Measurements from ENCODE around the gene AXIN1.
"Not testable (repeated sequence)": the region's sequence is repeated elsewhere in the genome, so short reads cannot be mapped to it uniquely, and the experiment has no call there.

The AXIN1 gene

GRCh38 chr16:334164-334832 is 18.2 kb downstream of the AXIN1 start:
- in situ Hi-C loops (cut with HindIII; ENCODE audit: low sequenced_read_pairs), result not testable (repeated sequence)

GRCh38 chr16:333406-334094 is 19.0 kb downstream of the AXIN1 start:
- in situ Hi-C loops (cut with HindIII; ENCODE audit: low sequenced_read_pairs), result no loop called here

DNA sequence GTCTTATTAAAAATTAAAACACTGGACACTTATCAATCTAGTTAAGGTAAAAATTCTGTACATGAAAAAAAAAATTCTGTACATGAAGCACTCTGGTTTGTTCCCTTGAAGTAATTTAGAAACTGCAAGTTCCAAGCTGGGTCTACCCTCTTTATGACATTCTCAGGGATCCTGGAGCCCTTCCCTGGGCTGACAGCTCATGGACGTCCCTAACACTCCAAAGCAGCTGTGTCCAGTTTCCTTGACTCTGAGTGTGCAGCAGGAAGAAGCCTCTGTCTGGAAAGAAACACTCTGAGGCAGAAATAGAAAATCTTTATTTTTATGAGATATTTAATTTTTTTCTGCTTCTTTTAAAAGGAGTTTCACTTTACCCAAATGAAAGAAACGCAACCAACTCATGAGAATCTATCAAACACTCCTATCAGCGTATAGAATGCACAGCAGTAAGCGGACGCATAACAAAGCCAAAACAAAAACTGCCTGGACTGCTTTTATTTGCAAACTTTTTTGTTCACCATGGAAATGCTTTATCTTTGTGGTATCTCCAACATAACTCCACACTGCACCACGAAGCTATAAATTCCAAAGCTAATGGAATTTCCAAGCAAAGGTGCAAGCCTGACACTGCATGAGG is 21.2 kb downstream of the AXIN1 start:
- in situ Hi-C loops (cut with HindIII; ENCODE audit: low sequenced_read_pairs), result not testable (repeated sequence)

- in situ Hi-C loops (cut with HindIII; ENCODE audit: low sequenced_read_pairs), result no loop called here
Observed at GRCh38 chr16:330741-331140, 21.8 kb downstream of the AXIN1 start.

DNA sequence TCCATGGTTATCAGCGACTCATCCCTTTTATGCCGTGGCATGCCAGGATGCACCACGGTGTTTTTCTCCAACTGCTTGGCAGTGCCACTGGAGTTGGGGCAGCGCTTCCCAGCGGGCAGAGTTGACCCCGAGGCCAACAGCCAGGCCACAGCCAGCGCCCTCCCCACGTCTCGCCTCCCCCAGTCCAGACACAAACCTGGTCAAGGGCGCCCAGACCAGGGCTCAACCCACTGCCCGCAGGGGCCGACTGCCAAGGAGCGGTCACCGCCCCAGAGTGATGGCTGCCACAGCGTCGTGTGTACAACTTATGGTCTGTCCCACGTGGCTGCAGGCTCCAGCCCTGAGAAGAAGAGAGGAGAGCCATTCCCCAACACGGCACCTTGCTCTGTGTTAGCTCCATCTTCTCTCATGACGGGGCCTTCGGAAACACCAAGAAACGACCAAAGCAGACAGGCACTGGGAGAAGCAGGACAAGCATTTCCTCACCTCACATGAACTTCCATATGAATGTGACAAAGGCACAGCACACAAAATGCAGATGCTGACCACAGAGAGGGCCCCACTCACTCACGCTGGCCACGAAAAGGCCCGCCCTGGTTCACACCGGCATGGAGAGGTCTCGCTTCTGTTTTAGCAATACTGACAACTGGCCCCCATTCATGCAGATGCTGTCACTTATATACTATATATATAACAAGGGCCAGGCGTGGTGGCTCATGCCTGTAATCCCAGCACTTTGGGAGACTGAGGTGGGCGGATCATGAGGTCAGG is 27.0 kb downstream of the AXIN1 start:
- in situ Hi-C loops (cut with HindIII; ENCODE audit: low sequenced_read_pairs), result no loop called here

- in situ Hi-C loops (cut with HindIII; ENCODE audit: low sequenced_read_pairs), result loop anchor here (5.0 kb wide), 1 partner anchor 77 kb away; no protein-coding TSS in a partner anchor
Observed at GRCh38 chr16:324451-325334, 27.8 kb downstream of the AXIN1 start.

DNA sequence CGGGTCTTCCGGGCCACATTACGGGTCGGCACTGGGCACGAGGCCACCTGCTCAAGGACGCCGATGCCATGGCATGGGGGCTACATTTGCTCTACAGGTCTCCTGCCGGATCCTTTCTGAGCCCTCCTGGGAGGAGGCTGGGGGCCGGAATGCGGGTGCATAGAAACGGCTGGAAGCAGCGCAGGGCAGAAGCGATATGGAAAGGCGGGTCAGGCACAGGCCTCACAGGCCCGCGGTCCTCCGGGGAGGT is 28.4 kb downstream of the AXIN1 start:
- in situ Hi-C loops (cut with HindIII; ENCODE audit: low sequenced_read_pairs), result loop anchor here (5.0 kb wide), 1 partner anchor 77 kb away; no protein-coding TSS in a partner anchor

DNA sequence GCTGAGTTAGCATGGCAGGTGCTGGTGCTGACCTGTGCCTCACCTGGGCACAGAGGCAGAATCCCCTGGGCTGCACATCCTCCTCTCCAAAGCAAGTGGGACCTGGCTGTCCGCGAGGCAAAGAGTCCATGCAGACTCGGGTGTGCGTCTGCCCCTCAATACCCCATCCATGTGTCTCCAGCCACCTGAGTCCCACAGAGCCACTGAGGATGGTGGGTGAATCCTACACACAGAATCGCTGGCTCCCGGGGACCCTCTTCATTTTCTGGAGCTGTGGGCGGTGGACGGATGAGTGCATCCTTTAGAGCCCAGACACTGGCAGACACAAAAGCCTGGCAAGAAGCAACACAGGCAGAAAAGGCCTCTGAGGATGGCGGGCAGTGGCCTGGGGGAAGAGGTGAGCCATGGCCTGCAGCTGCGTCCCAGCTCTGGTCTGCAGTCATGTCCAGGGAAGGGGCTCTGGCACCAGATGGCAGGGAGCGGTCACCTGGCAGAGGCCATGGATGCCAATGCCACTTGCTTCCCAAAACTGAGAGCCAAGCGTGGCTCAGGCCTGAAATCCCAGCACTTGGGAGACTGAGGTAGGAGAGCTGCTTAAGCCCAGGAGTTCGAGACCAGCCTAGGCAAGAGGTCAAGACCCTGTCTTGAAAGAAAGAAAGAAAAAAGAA is 29.9 kb downstream of the AXIN1 start:
- in situ Hi-C loops (cut with HindIII; ENCODE audit: low sequenced_read_pairs), result loop anchor here (5.0 kb wide), 1 partner anchor 75 kb away; no protein-coding TSS in a partner anchor

DNA sequence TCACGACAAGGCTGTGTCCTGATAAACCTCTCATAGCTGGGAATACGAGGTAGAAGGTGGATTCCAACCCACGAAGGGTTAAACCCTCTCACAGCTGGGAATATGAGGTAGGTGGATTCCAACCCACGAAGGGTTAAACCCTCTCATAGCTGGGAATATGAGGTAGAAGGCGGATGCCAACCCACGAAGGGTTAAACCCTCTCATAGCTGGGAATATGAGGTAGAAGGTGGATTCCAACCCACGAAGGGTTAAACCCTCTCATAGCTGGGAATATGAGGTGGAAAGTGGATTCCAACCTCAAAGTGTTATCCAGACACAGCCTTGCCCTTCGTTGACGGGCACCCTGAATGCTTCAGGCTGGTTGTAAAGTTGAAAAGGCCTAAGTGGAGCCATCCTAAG is 31.0 kb downstream of the AXIN1 start:
- in situ Hi-C loops (cut with HindIII; ENCODE audit: low sequenced_read_pairs), result loop anchor here (5.0 kb wide), 1 partner anchor 74 kb away; no protein-coding TSS in a partner anchor

- in situ Hi-C loops (cut with HindIII; ENCODE audit: low sequenced_read_pairs), result loop anchor here (5.0 kb wide), 1 partner anchor 73 kb away; no protein-coding TSS in a partner anchor
Observed at GRCh38 chr16:320206-320605, 32.3 kb downstream of the AXIN1 start.

DNA sequence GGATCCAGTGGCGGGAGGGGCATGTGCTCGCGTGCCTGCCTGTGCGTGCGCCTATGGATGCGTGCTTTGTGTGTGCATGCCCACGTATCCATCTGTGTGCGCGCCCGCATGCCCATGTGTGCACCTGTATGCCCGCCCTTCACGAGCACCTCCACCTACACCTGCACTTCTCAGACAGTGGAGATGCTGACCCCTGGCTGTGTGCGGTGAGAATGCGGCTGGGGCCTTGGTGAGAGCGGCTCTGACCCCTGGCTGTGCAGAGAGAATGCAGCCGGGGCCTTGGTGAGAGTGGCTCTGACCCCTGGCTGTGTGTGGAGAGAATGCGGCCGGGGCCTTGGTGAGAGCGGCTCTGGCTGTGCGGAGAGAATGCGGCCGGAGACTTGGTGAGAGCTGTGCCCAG is 33.9 kb downstream of the AXIN1 start:
- in situ Hi-C loops (cut with HindIII; ENCODE audit: low sequenced_read_pairs), result no loop called here

DNA sequence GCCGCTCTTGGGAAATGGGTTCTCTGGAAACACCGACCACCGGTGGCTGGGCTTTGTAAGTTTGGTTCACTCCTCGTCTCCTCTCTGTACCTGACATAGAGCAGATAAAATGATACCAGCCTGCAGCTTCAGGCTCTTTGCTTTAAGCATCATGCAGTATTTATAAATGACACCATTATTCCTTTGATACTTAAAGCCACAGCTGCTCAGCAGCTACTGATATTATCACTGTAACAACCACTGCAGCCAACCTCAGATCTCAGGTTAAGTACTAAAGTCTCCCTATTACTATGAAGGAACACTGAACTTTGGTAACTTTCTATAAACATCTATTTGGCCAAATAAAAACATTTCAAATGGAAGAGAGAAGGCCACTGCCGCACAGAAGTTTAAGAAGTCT is 34.9 kb downstream of the AXIN1 start:
- in situ Hi-C loops (cut with HindIII; ENCODE audit: low sequenced_read_pairs), result no loop called here

DNA sequence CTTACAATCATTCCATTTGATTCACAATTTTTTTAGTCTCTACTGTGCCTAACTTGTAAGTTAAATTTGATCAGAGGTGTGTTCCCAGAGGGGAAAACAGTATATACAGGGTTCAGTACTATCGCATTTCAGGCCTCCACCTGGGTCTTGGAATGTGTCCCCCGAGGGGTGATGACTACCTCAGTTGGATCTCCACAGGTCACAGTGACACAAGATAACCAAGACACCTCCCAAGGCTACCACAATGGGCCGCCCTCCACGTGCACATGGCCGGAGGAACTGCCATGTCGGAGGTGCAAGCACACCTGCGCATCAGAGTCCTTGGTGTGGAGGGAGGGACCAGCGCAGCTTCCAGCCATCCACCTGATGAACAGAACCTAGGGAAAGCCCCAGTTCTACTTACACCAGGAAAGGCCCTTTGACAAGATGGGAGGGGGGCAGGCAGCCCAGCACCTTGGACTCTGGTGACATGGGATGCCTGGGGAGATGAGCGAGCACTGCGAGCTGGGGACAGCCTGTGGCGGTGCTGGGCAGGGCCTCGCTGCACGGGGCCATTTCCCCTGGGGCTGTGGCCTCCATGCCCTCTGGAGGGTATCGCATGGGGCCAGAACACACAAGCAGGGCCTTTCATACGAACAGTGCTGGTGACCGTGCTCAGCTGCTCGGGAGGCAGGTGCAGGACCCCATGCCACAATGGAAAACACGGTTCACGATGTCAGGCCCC is 35.6 kb downstream of the AXIN1 start:
- in situ Hi-C loops (cut with HindIII; ENCODE audit: low sequenced_read_pairs), result no loop called here

GRCh38 chr16:314795-315299 is 37.7 kb downstream of the AXIN1 start:
- in situ Hi-C loops (cut with HindIII; ENCODE audit: low sequenced_read_pairs), result no loop called here

- in situ Hi-C loops (cut with HindIII; ENCODE audit: low sequenced_read_pairs), result no loop called here
Observed at GRCh38 chr16:314351-314750, 38.2 kb downstream of the AXIN1 start.

GRCh38 chr16:311725-312124 is 40.8 kb downstream of the AXIN1 start:
- in situ Hi-C loops (cut with HindIII; ENCODE audit: low sequenced_read_pairs), result no loop called here

- in situ Hi-C loops (cut with HindIII; ENCODE audit: low sequenced_read_pairs), result no loop called here
Observed at GRCh38 chr16:309476-309875, 43.0 kb downstream of the AXIN1 start.

- in situ Hi-C loops (cut with HindIII; ENCODE audit: low sequenced_read_pairs), result no loop called here
Observed at GRCh38 chr16:307691-308312, 44.7 kb downstream of the AXIN1 start.

All from endothelial cell of hepatic sinusoid (primary cell).